B cell (primary cell): ENCODE results near the gene EVX1. TPM values are rescaled to one million over a fixed set of nuclear protein-coding genes. Genes with fewer than 3 reads are reported as not detected.

Experiments
- ATAC-seq: fragments of 200-7000 bp; cut with Tn5 transposase; one replicate; pipeline ENCODE4 v1.10.0; 2021; ENCODE audit warnings: low read depth, mild to moderate bottlenecking, moderate number of reproducible peaks, moderate library complexity
- CTCF ChIA-PET: fragments of 350-600 bp; sonication (Branson Sonifier 250); formaldehyde crosslinking; loops from one replicate; lab custom pipeline; 2021; ENCODE audit warnings: antibody characterized with exemption, inconsistent platforms; lab: Charles Lee
- POLR2A ChIA-PET: fragments of 350-600 bp; sonication (Branson Sonifier 250); formaldehyde crosslinking; loops from one replicate; lab custom pipeline; 2021; ENCODE audit warnings: antibody characterized with exemption; lab: Charles Lee
- DNase-seq: peaks from one replicate; pipeline ENCODE4 v3.0.0; 2013
- H2AFZ ChIP-seq: 2 replicates; pipeline ENCODE4 v1.6.1; 2012; ENCODE audit warnings: mild to moderate bottlenecking, low read depth, low read length; ENCODE audit not compliant: insufficient read depth, poor library complexity, severe bottlenecking
- H3K27ac ChIP-seq, 2 donors: 1 replicate in 1 of 2; 2 replicates in 1 of 2; pipeline ENCODE4 v1.5.1; 2012 to 2013; ENCODE audit warnings: low read length in 2 of 2, mild to moderate bottlenecking in 2 of 2, moderate library complexity in 1 of 2
- H3K27me3 ChIP-seq, 4 experiments: fragments of 200-600 bp in 1 of 4; sonication (generic) in 1 of 4; replicated peaks in 1 of 4; 1 replicate in 2 of 4; 2 replicates in 2 of 4; pipeline versions ENCODE4 v1.6.1 to v1.7.0; 2013 to 2016; ENCODE audit warnings: low read length in 3 of 4, mild to moderate bottlenecking in 2 of 4, mixed read lengths in 1 of 4, moderate library complexity in 1 of 4; ENCODE audit not compliant: insufficient read depth in 4 of 4, control insufficient read depth in 3 of 4; ENCODE audit errors: control extremely low read depth in 1 of 4
- H3K36me3 ChIP-seq, 2 experiments: replicated peaks in 1 of 2; 1 replicate in 1 of 2; 2 replicates in 1 of 2; pipeline versions ENCODE4 v1.6.1 to v1.7.1; 2013; ENCODE audit warnings: low read length in 1 of 2; ENCODE audit not compliant: insufficient read depth in 2 of 2, control insufficient read depth in 1 of 2; ENCODE audit errors: control extremely low read depth in 1 of 2, extremely low read depth in 1 of 2
- H3K4me1 ChIP-seq, 2 donors: fragments of 200-600 bp in 1 of 2; sonication (generic) in 1 of 2; 1 replicate in 1 of 2; 2 replicates in 1 of 2; pipeline versions ENCODE4 v1.5.1 to v1.6.1; 2013 to 2017; ENCODE audit warnings: low read length in 2 of 2; ENCODE audit not compliant: control insufficient read depth in 2 of 2, insufficient read depth in 2 of 2
- H3K4me2 ChIP-seq: replicated peaks from 2 replicates; pipeline ENCODE3; 2012; ENCODE audit warnings: mild to moderate bottlenecking, low read depth, low read length; ENCODE audit not compliant: poor library complexity, severe bottlenecking
- H3K4me3 ChIP-seq, 5 experiments: fragments of 200-600 bp in 1 of 5; sonication (generic) in 1 of 5; 1 replicate in 3 of 5; 2 replicates in 2 of 5; pipeline versions ENCODE4 v1.5.1 to v1.7.0; 2011 to 2016; ENCODE audit warnings: low read length in 4 of 5, mild to moderate bottlenecking in 4 of 5, low read depth in 2 of 5, control low read depth in 1 of 5, moderate library complexity in 1 of 5; ENCODE audit not compliant: insufficient read depth in 1 of 5; ENCODE audit errors: control extremely low read depth in 1 of 5, extremely low read depth in 1 of 5
- H3K79me2 ChIP-seq: fragments of 200-600 bp; sonication (generic); one replicate; pipeline ENCODE4 v1.6.0; 2016; ENCODE audit warnings: low read length; ENCODE audit not compliant: control insufficient read depth, insufficient read depth
- H3K9ac ChIP-seq: fragments of 200-600 bp; sonication (generic); 2 replicates; pipeline ENCODE4 v1.6.1; 2017; ENCODE audit warnings: mild to moderate bottlenecking, low read length, moderate library complexity
- H3K9me3 ChIP-seq, 3 donors: one replicate each; pipeline versions ENCODE4 v1.6.1 to v1.7.1; 2013; ENCODE audit warnings: low read length in 2 of 3; ENCODE audit not compliant: control insufficient read depth in 2 of 3, insufficient read depth in 1 of 3; ENCODE audit errors: control extremely low read depth in 1 of 3
- H4K20me1 ChIP-seq: 2 replicates; pipeline ENCODE4 v1.6.0; 2012; ENCODE audit warnings: mild to moderate bottlenecking, low read length; ENCODE audit not compliant: insufficient read depth, control insufficient read depth, poor library complexity, severe bottlenecking
- H3K27ac Mint-ChIP-seq: one replicate; pipeline ENCODE4 v1.8.0; 2021; ENCODE audit warnings: mixed read lengths
- H3K27me3 Mint-ChIP-seq: one replicate; pipeline ENCODE4 v1.8.0; 2021; ENCODE audit warnings: mixed read lengths
- H3K4me1 Mint-ChIP-seq: one replicate; pipeline ENCODE4 v1.8.0; 2021; ENCODE audit warnings: mixed read lengths
- H3K4me3 Mint-ChIP-seq: one replicate; pipeline ENCODE4 v1.8.0; 2021; ENCODE audit warnings: mixed read lengths
- H3K9me3 Mint-ChIP-seq: one replicate; pipeline ENCODE4 v1.8.0; 2022; ENCODE audit warnings: mixed read lengths; ENCODE audit not compliant: insufficient read depth
- CTCF ChIP-seq: fragments of 200-600 bp; IDR thresholded peaks from one replicate; pipeline ENCODE4 v1.8.0; 2022; ENCODE audit warnings: antibody characterized with exemption, mild to moderate bottlenecking
- EZH2 ChIP-seq: IDR thresholded peaks from 2 replicates; pipeline ENCODE4 v1.6.1; 2012; ENCODE audit warnings: borderline replicate concordance, low read depth, mild to moderate bottlenecking, moderate library complexity, low read length; ENCODE audit not compliant: insufficient read depth, poor library complexity, severe bottlenecking
- WGBS: methylation state at CpG from one replicate; pipeline ENCODE4 v1.1.5; 2013; ENCODE audit warnings: missing lambda C conversion rate; ENCODE audit not compliant: insufficient coverage; 5-methylcytosine and 5-hydroxymethylcytosine counted together
- intact Hi-C: fragments of 100-400 bp; cut with micrococcal nuclease; formaldehyde crosslinking; loops from one replicate; pipeline ENCODE4 v1.10.0; 2022
- polyA plus RNA-seq: library from polyadenylated mRNA; depleted of rRNA; stranded (reverse); fragments of >200 nt; gene quantifications from 2 replicates; pipeline ENCODE4 v1.2.3, GENCODE V29; 2012
- total RNA-seq, 2 donors: library from RNA; stranded (reverse); fragments of 120-200 nt in 1 of 2; gene quantifications; 1 replicate in 1 of 2; 2 replicates in 1 of 2; pipeline versions ENCODE4 v1.2.3 to v1.2.4, GENCODE V29; 2013 to 2022

The EVX1 gene
- total and polyA plus RNA-seq, 2 donors (not counting 1 experiment from before 2014, with no cell fraction given): not detected

DNA sequence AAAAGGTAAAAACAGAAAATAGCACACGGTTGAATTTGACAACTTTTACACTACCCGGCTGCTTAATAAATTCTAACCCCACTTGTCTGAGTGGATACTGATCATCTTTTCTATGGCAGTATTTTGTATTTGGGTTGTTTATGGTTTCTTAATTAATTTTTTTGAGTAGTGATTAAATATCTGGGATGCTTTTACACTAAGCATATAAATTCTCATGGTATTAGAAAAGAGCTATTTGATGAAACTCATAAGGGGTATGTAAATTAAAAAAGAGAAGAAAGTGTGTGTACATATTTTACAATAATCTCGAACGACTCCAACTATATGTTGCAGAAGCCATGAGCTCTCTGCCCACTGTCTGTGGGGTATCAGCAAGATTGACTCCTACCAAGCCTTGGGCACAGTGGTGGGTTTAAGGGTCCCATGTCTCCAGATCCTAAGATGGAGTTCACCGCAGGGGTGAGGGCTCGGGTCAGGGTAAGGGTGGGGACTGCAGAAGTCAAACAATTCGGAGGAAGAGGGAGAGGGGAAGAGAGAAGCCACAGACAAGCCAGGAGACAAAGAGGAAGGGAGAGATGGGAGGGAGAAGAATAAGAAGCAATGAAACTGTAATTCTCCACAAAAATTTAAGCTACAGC lies 35.1 kb upstream of the EVX1 start:
- intact Hi-C loops: no loop called here
- no peak overlapping the region for H3K27ac Mint-ChIP-seq
- H4K20me1 ChIP-seq: no peaks in the 10 kb centered on the region
- no peak overlapping the region for H3K4me2 ChIP-seq
- peaks cover 89% of the 10 kb centered on the region for H3K27me3 Mint-ChIP-seq
- peaks cover 20% of the 10 kb centered on the region for H3K4me1 Mint-ChIP-seq
- no peak overlapping the region for H3K9ac ChIP-seq
- H3K9me3 ChIP-seq: peaks cover 1 to 31% (median 6%) of the 10 kb centered on the region in 3 donors
- DNase-seq: no peak
- no peak overlapping the region for H3K4me3 ChIP-seq
- WGBS: 33% methylated on average over 3 of the region's 7 CpGs
- TF ChIP-seq EZH2 (no peak), CTCF (no peak)
- H3K4me3 Mint-ChIP-seq: no peak overlapping the region
- peaks cover 19 to 42% of the 10 kb centered on the region in 2 donors for H3K4me1 ChIP-seq
- no peak overlapping the region for H3K27ac ChIP-seq
- H3K27me3 ChIP-seq: peaks cover 1 to 97% (median 91%) of the 10 kb centered on the region in 4 experiments
- CTCF ChIA-PET: interaction anchor here (1.0 to 2.4 kb wide), 3 partner anchors 11 to 49 kb away, joined by 3 to 7 read pairs (median 3); no protein-coding TSS in a partner anchor
- POLR2A ChIA-PET: no interaction called here
- H2AFZ ChIP-seq: no peak overlapping the region
- no peaks in the 10 kb centered on the region for H3K79me2 ChIP-seq
- ATAC-seq: no peak
- no peaks in the 10 kb centered on the region for H3K36me3 ChIP-seq
- H3K9me3 Mint-ChIP-seq: no peaks in the 10 kb centered on the region

GRCh38 chr7:27208998-27209397 lies 33.6 kb upstream of the EVX1 start:
- intact Hi-C loops: no loop called here
- Histone ChIP-seq H3K27ac (no peak overlapping the region), H3K4me3 (no peak overlapping the region), H3K4me2 (no peak overlapping the region), H3K9ac (no peak overlapping the region), H3K36me3 (no peaks in the 10 kb centered on the region), H4K20me1 (no peaks in the 10 kb centered on the region), H3K9me3 (peaks cover 1 to 35% (median 6%) of the 10 kb centered on the region in 3 donors), H3K27me3 (peaks cover 0 to 96% (median 91%) of the 10 kb centered on the region in 4 experiments), H2AFZ (no peak overlapping the region), H3K4me1 (peaks cover 29 to 41% of the 10 kb centered on the region in 2 donors), H3K79me2 (no peaks in the 10 kb centered on the region)
- ChIA-PET POLR2A (interaction anchor here (0.7 kb wide), 1 partner anchor 590 kb away, joined by 3 read pairs; no protein-coding TSS in a partner anchor), CTCF (interaction anchor here (0.7 to 3.8 kb wide), 10 partner anchors 10 to 811 kb away, joined by 3 to 35 read pairs (median 7); no protein-coding TSS in a partner anchor)
- Mint-ChIP-seq H3K9me3 (no peaks in the 10 kb centered on the region), H3K27ac (no peak overlapping the region), H3K27me3 (peaks cover 85% of the 10 kb centered on the region), H3K4me3 (no peak overlapping the region), H3K4me1 (peaks cover 24% of the 10 kb centered on the region)
- DNase-seq (no peak), ATAC-seq (no peak)
- TF ChIP-seq EZH2 (no peak), CTCF (no peak)
- 85% methylated on average over 4 of the region's 4 CpGs for WGBS
